ENCODE data around the gene SHOX. TPM values are rescaled to one million over a fixed set of nuclear protein-coding genes. Genes with fewer than 3 reads are reported as not detected.

Gene SHOX
- polyA plus RNA-seq, 3 donors: not detected

DNA sequence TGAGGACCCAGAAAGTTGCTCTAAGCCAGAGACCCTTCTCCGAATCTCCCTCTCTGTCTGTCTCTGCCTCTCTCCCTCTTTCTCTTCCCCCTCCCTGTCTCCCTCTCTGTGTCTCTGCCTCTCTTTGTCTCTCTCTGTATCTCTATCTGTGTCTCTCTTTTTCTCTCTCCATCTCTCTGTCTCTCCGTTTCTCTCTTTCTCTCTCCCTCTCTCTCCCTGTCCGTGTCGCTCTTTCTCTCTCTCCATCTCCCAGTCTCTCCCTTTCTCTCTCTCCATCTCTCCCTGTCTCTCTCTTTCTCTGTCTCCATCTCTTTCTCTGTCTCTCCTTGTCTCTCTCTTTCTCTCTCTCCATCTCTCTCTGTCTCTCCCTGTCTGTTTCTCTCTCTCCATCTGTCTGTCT is 2.6 kb upstream of the SHOX start:
- DNase-seq: no peak
- H3K36me3 ChIP-seq (replicated peaks in 1 of 2; ENCODE audit: control insufficient read depth in 1 of 2, insufficient read depth in 2 of 2, low read length in 2 of 2): no peaks in the 10 kb centered on the region
- Mint-ChIP-seq H3K4me3 (peak overlapping the region in 1 of 2 donors; percentile 43), H3K27ac (no peak overlapping the region), H3K4me1 (no peaks in the 10 kb centered on the region), H3K36me3 (no peaks in the 10 kb centered on the region), H3K27me3 (ENCODE audit: low read depth in 3 of 3) (peaks cover 88 to 95% (median 89%) of the 10 kb centered on the region in 3 donors), H3K9me3 (peaks cover 0 to 16% (median 8%) of the 10 kb centered on the region in 7 donors)
- H3K4me1 ChIP-seq (ENCODE audit: control insufficient read depth in 1 of 2, insufficient read depth in 2 of 2, low read length in 2 of 2): no peaks in the 10 kb centered on the region
- H3K9ac ChIP-seq (ENCODE audit: insufficient read depth, low read length, poor library complexity, severe bottlenecking): no peak overlapping the region
- peaks cover 0 to 8% of the 10 kb centered on the region in 2 donors for H3K9me3 ChIP-seq (replicated peaks in 1 of 2; ENCODE audit: control insufficient read depth in 1 of 2, insufficient read depth in 1 of 2, low read length in 2 of 2)
- H3K4me2 ChIP-seq (replicated peaks; ENCODE audit: extremely low read depth, low read length, poor library complexity, severe bottlenecking): no peak overlapping the region
- peaks cover 16 to 73% of the 10 kb centered on the region in 2 donors for H3K27me3 ChIP-seq (ENCODE audit: control insufficient read depth in 2 of 2, insufficient read depth in 2 of 2, low read length in 2 of 2)
- H3K4me3 ChIP-seq (replicated peaks in 1 of 3; ENCODE audit: low read depth in 2 of 3, low read length in 3 of 3): no peak overlapping the region
- intact Hi-C loops (cut with micrococcal nuclease): no loop called here
- H3K79me2 ChIP-seq (ENCODE audit: insufficient read depth, low read length): no peaks in the 10 kb centered on the region
- H2AFZ ChIP-seq (ENCODE audit: insufficient read depth, low read depth, low read length, poor library complexity, severe bottlenecking): no peak overlapping the region
- 10% methylated on average over 4 of the region's 4 CpGs for WGBS (ENCODE audit: insufficient coverage)
- TF ChIP-seq, protein P1, sequence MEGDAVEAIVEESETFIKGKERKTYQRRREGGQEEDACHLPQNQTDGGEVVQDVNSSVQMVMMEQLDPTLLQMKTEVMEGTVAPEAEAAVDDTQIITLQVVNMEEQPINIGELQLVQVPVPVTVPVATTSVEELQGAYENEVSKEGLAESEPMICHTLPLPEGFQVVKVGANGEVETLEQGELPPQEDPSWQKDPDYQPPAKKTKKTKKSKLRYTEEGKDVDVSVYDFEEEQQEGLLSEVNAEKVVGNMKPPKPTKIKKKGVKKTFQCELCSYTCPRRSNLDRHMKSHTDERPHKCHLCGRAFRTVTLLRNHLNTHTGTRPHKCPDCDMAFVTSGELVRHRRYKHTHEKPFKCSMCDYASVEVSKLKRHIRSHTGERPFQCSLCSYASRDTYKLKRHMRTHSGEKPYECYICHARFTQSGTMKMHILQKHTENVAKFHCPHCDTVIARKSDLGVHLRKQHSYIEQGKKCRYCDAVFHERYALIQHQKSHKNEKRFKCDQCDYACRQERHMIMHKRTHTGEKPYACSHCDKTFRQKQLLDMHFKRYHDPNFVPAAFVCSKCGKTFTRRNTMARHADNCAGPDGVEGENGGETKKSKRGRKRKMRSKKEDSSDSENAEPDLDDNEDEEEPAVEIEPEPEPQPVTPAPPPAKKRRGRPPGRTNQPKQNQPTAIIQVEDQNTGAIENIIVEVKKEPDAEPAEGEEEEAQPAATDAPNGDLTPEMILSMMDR (IDR thresholded peaks at IDR 0.05): no peak
- H3K27ac ChIP-seq (ENCODE audit: low read depth in 1 of 2, low read length in 2 of 2): no peak overlapping the region
- no peaks in the 10 kb centered on the region for H4K20me1 ChIP-seq (ENCODE audit: insufficient read depth, low read length)

DNA sequence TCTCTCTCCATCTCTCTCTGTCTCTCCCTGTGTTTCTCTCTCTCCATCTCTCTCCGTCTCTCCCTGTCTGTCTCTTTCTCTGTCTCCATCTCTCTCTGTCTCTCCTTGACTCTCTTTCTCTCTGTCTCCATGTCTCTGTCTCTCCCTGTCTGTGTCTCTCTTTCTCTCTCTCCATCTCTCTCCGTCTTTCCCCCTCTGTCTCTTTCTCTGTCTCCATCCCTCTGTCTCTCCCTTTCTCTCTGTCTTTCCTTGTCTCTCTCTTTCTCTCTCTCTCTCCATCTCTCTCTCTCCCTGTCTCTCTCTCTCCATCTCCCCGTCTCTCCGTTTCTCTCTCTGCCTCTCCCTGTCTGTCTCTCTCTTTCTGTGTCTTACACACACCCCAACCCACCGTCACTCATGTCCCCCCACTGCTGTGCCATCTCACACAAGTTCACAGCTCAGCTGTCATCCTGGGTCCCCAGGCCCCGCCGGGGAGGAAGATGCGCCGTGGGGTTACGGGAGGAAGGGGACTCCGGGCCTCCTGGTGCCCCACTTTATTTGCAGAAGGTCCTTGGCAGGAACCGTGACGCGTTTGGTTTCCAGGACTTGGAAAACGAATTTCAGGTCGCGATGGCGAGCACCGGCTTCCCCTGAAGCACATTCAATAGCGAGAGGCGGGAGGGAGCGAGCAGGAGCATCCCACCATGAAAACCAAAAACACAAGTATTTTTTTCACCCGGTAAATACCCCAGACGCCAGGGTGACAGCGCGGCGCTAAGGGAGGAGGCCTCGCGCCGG is 1.2 kb upstream of the SHOX start:
- peak overlapping the region in 1 of 2 donors; percentile 74 for H3K4me3 Mint-ChIP-seq
- peaks cover 0 to 2% of the 10 kb centered on the region in 2 donors for H3K36me3 Mint-ChIP-seq
- TF ChIP-seq, protein P1 (IDR thresholded peaks at IDR 0.05): no peak

More for the DNA sequence above, 1.2 kb upstream of the SHOX start:
- H3K4me3 ChIP-seq (replicated peaks in 1 of 3; ENCODE audit: low read depth in 2 of 3, low read length in 3 of 3): no peak overlapping the region
- no peaks in the 10 kb centered on the region for H4K20me1 ChIP-seq (ENCODE audit: insufficient read depth, low read length)
- H3K9me3 ChIP-seq (replicated peaks in 1 of 2; ENCODE audit: control insufficient read depth in 1 of 2, insufficient read depth in 1 of 2, low read length in 2 of 2): peaks cover 0 to 16% of the 10 kb centered on the region in 2 donors
- no peaks in the 10 kb centered on the region for H3K36me3 ChIP-seq (replicated peaks in 1 of 2; ENCODE audit: control insufficient read depth in 1 of 2, insufficient read depth in 2 of 2, low read length in 2 of 2)
- intact Hi-C loops (cut with micrococcal nuclease): no loop called here
- no peak overlapping the region for H3K4me2 ChIP-seq (replicated peaks; ENCODE audit: extremely low read depth, low read length, poor library complexity, severe bottlenecking)
- peaks cover 89 to 96% (median 90%) of the 10 kb centered on the region in 3 donors for H3K27me3 Mint-ChIP-seq (ENCODE audit: low read depth in 3 of 3)
- no peak overlapping the region for H2AFZ ChIP-seq (ENCODE audit: insufficient read depth, low read depth, low read length, poor library complexity, severe bottlenecking)
- H3K4me1 Mint-ChIP-seq: no peaks in the 10 kb centered on the region
- no peak for DNase-seq
- H3K27me3 ChIP-seq (ENCODE audit: control insufficient read depth in 2 of 2, insufficient read depth in 2 of 2, low read length in 2 of 2): peaks cover 25 to 74% of the 10 kb centered on the region in 2 donors
- H3K9ac ChIP-seq (ENCODE audit: insufficient read depth, low read length, poor library complexity, severe bottlenecking): no peak overlapping the region
- no peaks in the 10 kb centered on the region for H3K79me2 ChIP-seq (ENCODE audit: insufficient read depth, low read length)
- 7% methylated on average over 29 of the region's 30 CpGs for WGBS (ENCODE audit: insufficient coverage)
- no peaks in the 10 kb centered on the region for H3K4me1 ChIP-seq (ENCODE audit: control insufficient read depth in 1 of 2, insufficient read depth in 2 of 2, low read length in 2 of 2)
- H3K27ac ChIP-seq (ENCODE audit: low read depth in 1 of 2, low read length in 2 of 2): no peak overlapping the region
- H3K27ac Mint-ChIP-seq: no peak overlapping the region
- H3K9me3 Mint-ChIP-seq: peaks cover 0 to 16% (median 8%) of the 10 kb centered on the region in 7 donors

Measured in CD14-positive monocyte (primary cell).